Measurements from ENCODE around the gene GRK6. TPM values are rescaled to one million over a fixed set of nuclear protein-coding genes. Genes with fewer than 3 reads are reported as not detected.

The GRK6 gene
- polyA plus RNA-seq, 1 of the 3 experiments (the other 2 are of a cell fraction) = 39.5 TPM

DNA sequence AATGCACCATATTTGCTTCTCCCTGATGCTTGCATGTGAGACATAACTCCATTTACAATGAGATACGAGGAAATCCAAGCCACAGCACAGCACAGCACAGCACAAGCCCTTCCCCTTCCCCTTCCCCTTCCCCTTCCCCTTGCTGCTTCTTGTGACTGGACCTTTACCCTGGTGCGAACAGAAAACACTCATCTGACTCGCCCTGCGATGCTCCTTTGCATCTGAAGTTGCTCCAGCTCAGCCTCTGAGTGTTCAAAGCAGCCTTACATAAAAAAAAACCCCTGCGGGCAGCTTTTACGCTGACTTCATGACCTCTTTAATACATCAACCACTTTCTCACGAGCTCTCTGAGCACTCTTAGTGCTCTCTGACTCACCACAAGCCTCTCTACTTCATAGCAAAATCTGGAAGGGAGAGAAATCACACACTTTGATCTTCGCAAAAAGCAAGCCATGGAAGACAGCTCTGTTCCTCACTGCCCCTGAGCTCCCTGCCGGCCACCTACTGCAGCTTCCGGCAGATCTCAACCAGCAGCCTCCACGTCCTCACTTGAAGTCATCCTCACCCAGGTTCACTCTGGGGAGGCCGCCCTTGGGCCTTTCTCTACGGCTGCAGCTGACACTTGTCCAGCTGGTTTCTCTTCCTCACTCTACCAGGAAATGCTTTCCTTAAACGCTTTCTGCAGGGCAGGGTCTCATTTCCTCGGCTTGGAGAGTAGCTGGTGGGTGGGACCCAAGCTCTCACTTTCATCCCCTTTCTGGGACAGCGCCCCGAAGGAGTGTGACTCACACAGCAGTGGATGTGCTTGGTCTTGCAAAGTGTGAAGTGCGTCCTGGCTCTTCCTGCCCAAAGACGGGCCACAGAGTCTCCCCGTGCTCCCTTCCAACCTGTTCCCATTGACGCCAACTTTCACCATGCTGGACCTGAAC, 37.0 kb upstream of the GRK6 start:
- POLR2A ChIA-PET = interaction anchor here (3.6 kb wide), 1 partner anchor 64 kb away, joined by 22 read pairs; no protein-coding TSS in a partner anchor
- Histone ChIP-seq H3K9me2 (no peaks in the 10 kb centered on the region), H3K27ac (ENCODE audit: low read depth in 2 of 2, low read length in 1 of 2) (no peak overlapping the region), H3K9ac (no peak overlapping the region), H3K4me2 (no peak overlapping the region), H2AFZ (ENCODE audit: low read depth) (no peak overlapping the region), H3K9me3 (no peaks in the 10 kb centered on the region), H3F3A (replicated peaks; ENCODE audit: insufficient read depth) (peaks cover 5% of the 10 kb centered on the region), H4K20me1 (ENCODE audit: insufficient read depth) (no peaks in the 10 kb centered on the region), H3K27me3 (ENCODE audit: insufficient read depth) (no peaks in the 10 kb centered on the region), H3K4me3 (ENCODE audit: low read depth in 2 of 2, low read length in 1 of 2) (no peak overlapping the region), H3K4me1 (ENCODE audit: control insufficient read depth in 1 of 2, insufficient read depth in 2 of 2, low read depth in 1 of 2, low read length in 1 of 2) (peaks cover 0 to 3% of the 10 kb centered on the region in 2 experiments; a peak in 1 of 4 replicates), H3K79me2 (ENCODE audit: insufficient read depth) (no peaks in the 10 kb centered on the region), H3K36me3 (replicated peaks in 1 of 2; ENCODE audit: control insufficient read depth in 1 of 2, insufficient read depth in 2 of 2, low read length in 1 of 2) (no peaks in the 10 kb centered on the region)
- DNase-seq = no peak
- CTCF ChIA-PET = interaction anchor here (0.7 to 14.2 kb wide), 29 partner anchors 9 to 318 kb away, joined by 3 to 318 read pairs (median 4); partner anchors contain the start of genes F12, LMAN2, MXD3 and PDLIM7
- WGBS (ENCODE audit: low lambda C conversion rate) = 71% methylated on average over 17 of the region's 21 CpGs
- TF ChIP-seq SMC3 (IDR thresholded peaks at IDR 0.05; ENCODE audit: low read depth, low read length) = no peak
- TF ChIP-seq EP300 (IDR thresholded peaks at IDR 0.05; ENCODE audit: borderline replicate concordance in 1 of 2, low read depth in 1 of 2, low read length in 1 of 2) = no peak
- TF ChIP-seq MXI1 (IDR thresholded peaks at IDR 0.05; ENCODE audit: low read depth, low read length) = no peak
- TF ChIP-seq GATA2 (CRISPR knock-in tag; IDR thresholded peaks at IDR 0.05) = no peak
- no peak for TF ChIP-seq SIN3A (IDR thresholded peaks at IDR 0.05; ENCODE audit: borderline replicate concordance, low read depth, low read length)
- no peak for TF ChIP-seq TEAD4 (IDR thresholded peaks at IDR 0.05; ENCODE audit: borderline replicate concordance, insufficient read depth)
- TF ChIP-seq, protein P1, sequence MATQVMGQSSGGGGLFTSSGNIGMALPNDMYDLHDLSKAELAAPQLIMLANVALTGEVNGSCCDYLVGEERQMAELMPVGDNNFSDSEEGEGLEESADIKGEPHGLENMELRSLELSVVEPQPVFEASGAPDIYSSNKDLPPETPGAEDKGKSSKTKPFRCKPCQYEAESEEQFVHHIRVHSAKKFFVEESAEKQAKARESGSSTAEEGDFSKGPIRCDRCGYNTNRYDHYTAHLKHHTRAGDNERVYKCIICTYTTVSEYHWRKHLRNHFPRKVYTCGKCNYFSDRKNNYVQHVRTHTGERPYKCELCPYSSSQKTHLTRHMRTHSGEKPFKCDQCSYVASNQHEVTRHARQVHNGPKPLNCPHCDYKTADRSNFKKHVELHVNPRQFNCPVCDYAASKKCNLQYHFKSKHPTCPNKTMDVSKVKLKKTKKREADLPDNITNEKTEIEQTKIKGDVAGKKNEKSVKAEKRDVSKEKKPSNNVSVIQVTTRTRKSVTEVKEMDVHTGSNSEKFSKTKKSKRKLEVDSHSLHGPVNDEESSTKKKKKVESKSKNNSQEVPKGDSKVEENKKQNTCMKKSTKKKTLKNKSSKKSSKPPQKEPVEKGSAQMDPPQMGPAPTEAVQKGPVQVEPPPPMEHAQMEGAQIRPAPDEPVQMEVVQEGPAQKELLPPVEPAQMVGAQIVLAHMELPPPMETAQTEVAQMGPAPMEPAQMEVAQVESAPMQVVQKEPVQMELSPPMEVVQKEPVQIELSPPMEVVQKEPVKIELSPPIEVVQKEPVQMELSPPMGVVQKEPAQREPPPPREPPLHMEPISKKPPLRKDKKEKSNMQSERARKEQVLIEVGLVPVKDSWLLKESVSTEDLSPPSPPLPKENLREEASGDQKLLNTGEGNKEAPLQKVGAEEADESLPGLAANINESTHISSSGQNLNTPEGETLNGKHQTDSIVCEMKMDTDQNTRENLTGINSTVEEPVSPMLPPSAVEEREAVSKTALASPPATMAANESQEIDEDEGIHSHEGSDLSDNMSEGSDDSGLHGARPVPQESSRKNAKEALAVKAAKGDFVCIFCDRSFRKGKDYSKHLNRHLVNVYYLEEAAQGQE (IDR thresholded peaks at IDR 0.05; ENCODE audit: low read depth, low read length) = no peak
- TF ChIP-seq, protein P2, sequence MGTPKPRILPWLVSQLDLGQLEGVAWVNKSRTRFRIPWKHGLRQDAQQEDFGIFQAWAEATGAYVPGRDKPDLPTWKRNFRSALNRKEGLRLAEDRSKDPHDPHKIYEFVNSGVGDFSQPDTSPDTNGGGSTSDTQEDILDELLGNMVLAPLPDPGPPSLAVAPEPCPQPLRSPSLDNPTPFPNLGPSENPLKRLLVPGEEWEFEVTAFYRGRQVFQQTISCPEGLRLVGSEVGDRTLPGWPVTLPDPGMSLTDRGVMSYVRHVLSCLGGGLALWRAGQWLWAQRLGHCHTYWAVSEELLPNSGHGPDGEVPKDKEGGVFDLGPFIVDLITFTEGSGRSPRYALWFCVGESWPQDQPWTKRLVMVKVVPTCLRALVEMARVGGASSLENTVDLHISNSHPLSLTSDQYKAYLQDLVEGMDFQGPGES (IDR thresholded peaks at IDR 0.05; ENCODE audit: low read depth, low read length) = no peak
- TF ChIP-seq, protein P3, sequence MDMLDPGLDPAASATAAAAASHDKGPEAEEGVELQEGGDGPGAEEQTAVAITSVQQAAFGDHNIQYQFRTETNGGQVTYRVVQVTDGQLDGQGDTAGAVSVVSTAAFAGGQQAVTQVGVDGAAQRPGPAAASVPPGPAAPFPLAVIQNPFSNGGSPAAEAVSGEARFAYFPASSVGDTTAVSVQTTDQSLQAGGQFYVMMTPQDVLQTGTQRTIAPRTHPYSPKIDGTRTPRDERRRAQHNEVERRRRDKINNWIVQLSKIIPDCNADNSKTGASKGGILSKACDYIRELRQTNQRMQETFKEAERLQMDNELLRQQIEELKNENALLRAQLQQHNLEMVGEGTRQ (IDR thresholded peaks at IDR 0.05; ENCODE audit: borderline replicate concordance, low read depth, low read length) = no peak
- TF ChIP-seq NRF1 (IDR thresholded peaks at IDR 0.05; ENCODE audit: low read depth, low read length) = no peak
- TF ChIP-seq, protein P4, sequence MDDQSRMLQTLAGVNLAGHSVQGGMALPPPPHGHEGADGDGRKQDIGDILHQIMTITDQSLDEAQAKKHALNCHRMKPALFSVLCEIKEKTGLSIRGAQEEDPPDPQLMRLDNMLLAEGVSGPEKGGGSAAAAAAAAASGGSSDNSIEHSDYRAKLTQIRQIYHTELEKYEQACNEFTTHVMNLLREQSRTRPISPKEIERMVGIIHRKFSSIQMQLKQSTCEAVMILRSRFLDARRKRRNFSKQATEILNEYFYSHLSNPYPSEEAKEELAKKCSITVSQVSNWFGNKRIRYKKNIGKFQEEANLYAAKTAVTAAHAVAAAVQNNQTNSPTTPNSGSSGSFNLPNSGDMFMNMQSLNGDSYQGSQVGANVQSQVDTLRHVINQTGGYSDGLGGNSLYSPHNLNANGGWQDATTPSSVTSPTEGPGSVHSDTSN (IDR thresholded peaks at IDR 0.05) = no peak
- no peak for TF ChIP-seq RXRA (IDR thresholded peaks at IDR 0.05; ENCODE audit: borderline replicate concordance, low read depth)
- no peak for TF ChIP-seq RAD21 (IDR thresholded peaks at IDR 0.05; ENCODE audit: low read length)
- TF ChIP-seq, protein P5, sequence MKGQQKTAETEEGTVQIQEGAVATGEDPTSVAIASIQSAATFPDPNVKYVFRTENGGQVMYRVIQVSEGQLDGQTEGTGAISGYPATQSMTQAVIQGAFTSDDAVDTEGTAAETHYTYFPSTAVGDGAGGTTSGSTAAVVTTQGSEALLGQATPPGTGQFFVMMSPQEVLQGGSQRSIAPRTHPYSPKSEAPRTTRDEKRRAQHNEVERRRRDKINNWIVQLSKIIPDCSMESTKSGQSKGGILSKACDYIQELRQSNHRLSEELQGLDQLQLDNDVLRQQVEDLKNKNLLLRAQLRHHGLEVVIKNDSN (IDR thresholded peaks at IDR 0.05; ENCODE audit: borderline replicate concordance, low read depth) = no peak
- TF ChIP-seq ELF1 (IDR thresholded peaks at IDR 0.05) = no peak
- TF ChIP-seq, protein P6, sequence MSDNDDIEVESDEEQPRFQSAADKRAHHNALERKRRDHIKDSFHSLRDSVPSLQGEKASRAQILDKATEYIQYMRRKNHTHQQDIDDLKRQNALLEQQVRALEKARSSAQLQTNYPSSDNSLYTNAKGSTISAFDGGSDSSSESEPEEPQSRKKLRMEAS (IDR thresholded peaks at IDR 0.05; ENCODE audit: low read depth) = no peak
- TF ChIP-seq JUND (IDR thresholded peaks at IDR 0.05) = no peak
- TF ChIP-seq FOXJ3 (CRISPR knock-in tag; IDR thresholded peaks at IDR 0.05) = no peak
